ENCODE results near the gene GSTA4.

- no peak for TF ChIP-seq CTCF (IDR thresholded peaks at IDR 0.05)
- TF ChIP-seq POLR2A (IDR thresholded peaks at IDR 0.05), result no peak
These were observed 14.4 kb upstream of the GSTA4 start for GRCh38 chr6:53009511-53009910.
